Measurements from ENCODE around the gene CRB1.

DNA sequence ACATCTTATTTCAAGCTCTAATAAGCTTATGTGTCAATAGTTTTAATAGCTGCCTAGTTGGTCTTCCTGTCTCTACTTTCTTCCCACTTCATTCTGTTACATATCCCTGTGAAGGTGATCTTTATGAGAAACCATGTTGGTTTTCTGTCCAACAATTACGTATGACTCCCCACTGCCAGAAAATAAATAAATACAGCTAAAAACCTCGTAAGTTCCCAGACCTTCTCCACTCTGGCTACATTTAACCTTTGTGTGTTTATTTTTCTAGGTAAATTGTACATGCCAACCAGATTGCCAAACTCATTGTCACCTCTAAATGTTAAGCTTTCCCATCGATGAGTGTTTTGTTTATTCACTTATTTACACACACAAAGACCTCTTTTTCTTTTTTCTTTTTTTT, 147.2 kb downstream of the CRB1 start:
- TF ChIP-seq POLR2A (IDR thresholded peaks at IDR 0.05; ENCODE audit: low read depth, low read length) (no peak), POLR2AphosphoS5 (IDR thresholded peaks at IDR 0.05; ENCODE audit: low read depth, low read length) (no peak), TAF1 (IDR thresholded peaks at IDR 0.05; ENCODE audit: borderline replicate concordance, low read depth, low read length) (no peak)
